Endothelial cell of umbilical vein (primary cell): ENCODE results near the gene GDPD4. TPM values are rescaled to one million over a fixed set of nuclear protein-coding genes. Genes with fewer than 3 reads are reported as not detected.

ENCODE experiments used
- BruUV-seq: library from RNA; stranded (reverse); fragments of 400-500 nt; replicated peaks from 2 replicates; lab custom pipeline; 2021; lab: Mats Ljungman, UMichigan
- CTCF ChIA-PET: fragments of 300-600, 350-600 bp; sonication (Branson Sonifier 250); formaldehyde crosslinking; loops from one replicate; lab custom pipeline; 2021; ENCODE audit warnings: antibody characterized with exemption, inconsistent platforms; lab: Charles Lee
- POLR2A ChIA-PET: fragments of 300-600, 350-600 bp; sonication (Branson Sonifier 250); formaldehyde crosslinking; loops from one replicate; lab custom pipeline; 2021; ENCODE audit warnings: antibody characterized with exemption, inconsistent platforms; lab: Charles Lee
- DNase-seq: peaks from one replicate; pipeline ENCODE4 v3.0.0-alpha.2; 2011; ENCODE audit warnings: low read depth, low spot score
- FAIRE-seq: peaks from 2 replicates; lab custom pipeline; 2011; peaks lifted over from hg19 to GRCh38; lab: Jason Lieb, UNC
- H2AFZ ChIP-seq: 2 replicates; pipeline ENCODE4 v1.6.0; 2012; ENCODE audit warnings: low read depth, low read length, control low read depth, inconsistent platforms
- H3K27ac ChIP-seq: 2 replicates; pipeline ENCODE4 v1.5.1; 2011; ENCODE audit warnings: low read depth, mild to moderate bottlenecking, control low read depth, low read length, moderate library complexity; ENCODE audit not compliant: insufficient read depth
- H3K27me3 ChIP-seq, 2 experiments: 2 replicates each; pipeline versions ENCODE4 v1.6.0 to v1.6.1; 2011; ENCODE audit warnings: low read length in 2 of 2, mixed read lengths in 1 of 2; ENCODE audit not compliant: control insufficient read depth in 2 of 2, insufficient read depth in 2 of 2
- H3K36me3 ChIP-seq, 2 experiments: 2 replicates in 1 of 2; 3 replicates in 1 of 2; pipeline ENCODE4 v1.5.1; 2011; ENCODE audit warnings: low read length in 2 of 2, mild to moderate bottlenecking in 1 of 2, moderate library complexity in 1 of 2; ENCODE audit not compliant: control insufficient read depth in 2 of 2, insufficient read depth in 2 of 2; ENCODE audit errors: extremely low read depth in 1 of 2
- H3K4me1 ChIP-seq: 3 replicates; pipeline ENCODE4 v1.5.1; 2011; ENCODE audit warnings: mild to moderate bottlenecking, low read length; ENCODE audit not compliant: control insufficient read depth, insufficient read depth; ENCODE audit errors: extremely low read depth
- H3K4me2 ChIP-seq: 2 replicates; pipeline ENCODE4 v1.6.1; 2011; ENCODE audit warnings: low read length, control low read depth, mixed read lengths; ENCODE audit not compliant: insufficient read depth
- H3K4me3 ChIP-seq, 3 experiments: fragments of 200-600 bp in 1 of 3; sonication (generic), shearing (Covaris generic) in 1 of 3; replicated peaks in 1 of 3; 2 replicates each; pipeline ENCODE4 v1.5.1; 2011 to 2016; ENCODE audit warnings: control low read depth in 3 of 3, low read length in 3 of 3, mild to moderate bottlenecking in 2 of 3, inconsistent platforms in 1 of 3, low read depth in 1 of 3, moderate library complexity in 1 of 3; ENCODE audit not compliant: insufficient read depth in 1 of 3
- H3K79me2 ChIP-seq: 2 replicates; pipeline ENCODE4 v1.6.0; 2012; ENCODE audit warnings: low read length, inconsistent platforms; ENCODE audit not compliant: control insufficient read depth, insufficient read depth
- H3K9ac ChIP-seq: replicated peaks from 2 replicates; pipeline ENCODE3; 2011; ENCODE audit warnings: low read length, control low read depth; ENCODE audit not compliant: insufficient read depth; ENCODE audit errors: extremely low read depth
- H3K9me1 ChIP-seq: replicated peaks from 3 replicates; pipeline ENCODE4 v1.6.0; 2011; ENCODE audit warnings: mild to moderate bottlenecking, low read length; ENCODE audit not compliant: control insufficient read depth, insufficient read depth; ENCODE audit errors: extremely low read depth
- H3K9me3 ChIP-seq: replicated peaks from 2 replicates; pipeline ENCODE4 v1.5.1; 2012; ENCODE audit warnings: low read length, inconsistent platforms; ENCODE audit not compliant: control insufficient read depth, insufficient read depth
- H4K20me1 ChIP-seq: replicated peaks from 2 replicates; pipeline ENCODE3; 2011; ENCODE audit warnings: mild to moderate bottlenecking, low read length; ENCODE audit not compliant: control insufficient read depth, insufficient read depth; ENCODE audit errors: extremely low read depth
- CTCF ChIP-seq, 2 donors: IDR thresholded peaks; 1 replicate in 1 of 2; 2 replicates in 1 of 2; pipeline ENCODE4 v1.5.1; 2011; ENCODE audit warnings: low read length in 2 of 2, mild to moderate bottlenecking in 2 of 2, moderate library complexity in 2 of 2, control low read depth in 1 of 2, inconsistent platforms in 1 of 2, low read depth in 1 of 2; ENCODE audit not compliant: insufficient read depth in 1 of 2; ENCODE audit errors: extremely low read depth in 1 of 2
- EZH2 ChIP-seq: IDR thresholded peaks from 2 replicates; pipeline ENCODE4 v1.6.1; 2012; ENCODE audit warnings: borderline replicate concordance, low read depth, mild to moderate bottlenecking, moderate library complexity, low read length, inconsistent platforms; ENCODE audit not compliant: severe bottlenecking
- FOS ChIP-seq: IDR thresholded peaks from 2 replicates; pipeline ENCODE4 v1.6.1; 2011; ENCODE audit warnings: mild to moderate bottlenecking, low read length, moderate library complexity, borderline replicate concordance; ENCODE audit not compliant: insufficient read depth
- GATA2 ChIP-seq: IDR thresholded peaks from 2 replicates; pipeline ENCODE4 v1.7.0; 2011; ENCODE audit warnings: low read depth, mild to moderate bottlenecking, moderate library complexity, mixed read lengths, low read length; ENCODE audit not compliant: insufficient read length, insufficient read depth
- JUN ChIP-seq: IDR thresholded peaks from 2 replicates; pipeline ENCODE4 v1.6.1; 2011; ENCODE audit warnings: borderline replicate concordance, low read depth; ENCODE audit not compliant: insufficient read length, insufficient read depth
- MAX ChIP-seq: IDR thresholded peaks from 2 replicates; pipeline ENCODE4 v1.6.1; 2011; ENCODE audit not compliant: insufficient read depth, insufficient read length
- MYC ChIP-seq: IDR thresholded peaks from one replicate; pipeline ENCODE4 v1.6.1; 2011; ENCODE audit warnings: mild to moderate bottlenecking, low read depth, low read length
- POLR2A ChIP-seq: IDR thresholded peaks from 2 replicates; pipeline ENCODE4 v1.6.1; 2012; ENCODE audit warnings: low read depth, mild to moderate bottlenecking, control low read depth, low read length
- POLR2AphosphoS5 ChIP-seq: IDR thresholded peaks from 2 replicates; pipeline ENCODE4 v1.6.1; 2012; ENCODE audit warnings: low read depth, mild to moderate bottlenecking, control low read depth, low read length, moderate library complexity; ENCODE audit not compliant: insufficient read depth
- dilution Hi-C: fragments of 300-500 bp; cut with MboI; formaldehyde crosslinking; loops from one replicate; pipeline ENCODE4 v1.15.0; 2019; ENCODE audit warnings: low sequenced_read_pairs; ENCODE audit not compliant: extremely low pct_ligation_motif_present
- intact Hi-C: fragments of 100-400 bp; cut with micrococcal nuclease; formaldehyde crosslinking; loops from one replicate; pipeline ENCODE4 v1.10.0; 2022
- polyA plus RNA-seq, 4 experiments: library from polyadenylated mRNA; depleted of rRNA in 3 of 4; stranded (reverse) in 3 of 4; unstranded in 1 of 4; fragments of >200 nt; gene quantifications; 2 replicates each; pipeline versions ENCODE4 v1.2.1 to v1.2.3, GENCODE V29; 2011 to 2012; ENCODE audit warnings: missing spikeins in 1 of 4
- total RNA-seq: library from RNA; stranded (reverse); gene quantifications from 2 replicates; pipeline ENCODE4 v1.2.3, GENCODE V29; 2021

The GDPD4 gene
- total and polyA plus RNA-seq, 2 donors (not counting 3 experiments of a cell fraction or from before 2014, with no cell fraction given), result not detected

GRCh38 chr11:77236901-77237300 is 64.6 kb downstream of the GDPD4 start:
- Histone ChIP-seq H3K27me3 (no peaks in the 10 kb centered on the region), H3K4me1 (no peaks in the 10 kb centered on the region), H3K4me2 (no peak overlapping the region), H3K4me3 (no peak overlapping the region), H3K9me3 (no peaks in the 10 kb centered on the region), H4K20me1 (no peaks in the 10 kb centered on the region), H3K9ac (no peak overlapping the region), H2AFZ (no peak overlapping the region), H3K27ac (no peak overlapping the region), H3K79me2 (no peaks in the 10 kb centered on the region), H3K9me1 (no peaks in the 10 kb centered on the region), H3K36me3 (no peaks in the 10 kb centered on the region)
- ChIA-PET POLR2A (no interaction called here), CTCF (interaction anchor here (0.8 to 1.1 kb wide), 3 partner anchors 13 to 311 kb away, joined by 3 to 5 read pairs (median 3); no protein-coding TSS in a partner anchor)
- no peak for DNase-seq
- TF ChIP-seq MYC (no peak), GATA2 (no peak)
- dilution Hi-C loops (no loop called here), intact Hi-C loops (no loop called here)
- no TSS peak for BruUV-seq
- no peak for FAIRE-seq

- H3K9ac ChIP-seq, result no peak overlapping the region
- H3K27me3 ChIP-seq, result peaks cover 0 to 1% of the 10 kb centered on the region in 2 experiments
- FAIRE-seq (no peak), DNase-seq (no peak)
- CTCF ChIA-PET, result interaction anchor here (0.6 to 1.0 kb wide), 2 partner anchors 9 to 579 kb away, joined by 4 read pairs; no protein-coding TSS in a partner anchor
- no peaks in the 10 kb centered on the region for H3K79me2 ChIP-seq
- dilution Hi-C loops (no loop called here), intact Hi-C loops (no loop called here)
- no peak overlapping the region for H3K4me2 ChIP-seq
- H2AFZ ChIP-seq, result no peak overlapping the region
- TF ChIP-seq GATA2 (no peak), FOS (no peak), EZH2 (no peak), POLR2AphosphoS5 (no peak), CTCF (IDR thresholded peaks at IDR 0.05; ENCODE audit: extremely low read depth in 1 of 2, insufficient read depth in 1 of 2, low read depth in 1 of 2, low read length in 2 of 2) (no peak), MAX (no peak), JUN (no peak), MYC (no peak), POLR2A (no peak)
- H3K4me1 ChIP-seq, result no peaks in the 10 kb centered on the region
- H3K27ac ChIP-seq, result no peak overlapping the region
- no peaks in the 10 kb centered on the region for H3K9me1 ChIP-seq
- POLR2A ChIA-PET, result no interaction called here
- no peaks in the 10 kb centered on the region for H3K36me3 ChIP-seq
- H3K9me3 ChIP-seq, result no peaks in the 10 kb centered on the region
- no peak overlapping the region for H3K4me3 ChIP-seq
- H4K20me1 ChIP-seq, result no peaks in the 10 kb centered on the region
- no TSS peak for BruUV-seq
These were observed 68.5 kb downstream of the GDPD4 start for GRCh38 chr11:77233011-77233410.
